Measurements from ENCODE around the gene DGCR2.

GRCh38 chr22:19048531-19048930 lies 73.7 kb downstream of the DGCR2 start:
- TF ChIP-seq CTCF (IDR thresholded peaks at IDR 0.05) = no peak
- TF ChIP-seq POLR2A (IDR thresholded peaks at IDR 0.05) = no peak

Measured in heart left ventricle (tissue), 13 donors.